SK-N-SH treated with all-trans-retinoic acid at 6 μM for 48 hours (cell line): ENCODE results near the gene UNC5C.

ENCODE experiments used
- ARNTL ChIP-seq: fragments of 450-650 bp; formaldehyde crosslinking; IDR thresholded peaks from 2 replicates; pipeline ENCODE4 v1.5.0; 2020; ENCODE audit warnings: low read depth, mild to moderate bottlenecking, moderate library complexity, borderline replicate concordance
- BACH2 ChIP-seq: fragments of 250-450 bp; sonication (Bioruptor Pico); IDR thresholded peaks from 2 replicates; pipeline ENCODE4 v1.9.0; 2021; ENCODE audit warnings: mild to moderate bottlenecking, borderline replicate concordance
- CREB5 ChIP-seq: fragments of 250-450 bp; sonication (Bioruptor Pico); IDR thresholded peaks from 2 replicates; pipeline ENCODE4 v1.5.1; 2020; ENCODE audit warnings: low read depth, mild to moderate bottlenecking, moderate library complexity
- GLIS3 ChIP-seq: fragments of 250-450 bp; sonication (Bioruptor Pico); IDR thresholded peaks from 2 replicates; pipeline ENCODE4 v1.5.0; 2020; ENCODE audit warnings: mild to moderate bottlenecking, moderate library complexity
- ISL1 ChIP-seq: fragments of 250-450 bp; sonication (Bioruptor Pico); IDR thresholded peaks from 2 replicates; pipeline ENCODE4 v2.1.2; 2022; ENCODE audit warnings: mild to moderate bottlenecking, moderate library complexity
- OSR1 ChIP-seq: fragments of 250-450 bp; sonication (Bioruptor Pico); IDR thresholded peaks from 2 replicates; pipeline ENCODE4 v1.8.0; 2022; ENCODE audit warnings: moderate library complexity, mild to moderate bottlenecking, inconsistent platforms
- PATZ1 ChIP-seq: fragments of 250-450 bp; sonication (Bioruptor Pico); IDR thresholded peaks from 2 replicates; pipeline ENCODE4 v1.8.0; 2020; ENCODE audit warnings: mild to moderate bottlenecking, moderate library complexity, borderline replicate concordance
- TCF4 ChIP-seq: fragments of 250-450 bp; sonication (Bioruptor Pico); IDR thresholded peaks from 2 replicates; pipeline ENCODE4 v1.8.0; 2021; ENCODE audit warnings: mild to moderate bottlenecking, moderate library complexity, borderline replicate concordance
- ZC3H10 ChIP-seq: fragments of 250-450 bp; sonication (Bioruptor Pico); IDR thresholded peaks from 2 replicates; pipeline ENCODE4 v1.5.1; 2021; ENCODE audit warnings: mild to moderate bottlenecking, moderate library complexity
- ZFP3 ChIP-seq: fragments of 250-450 bp; sonication (Bioruptor Pico); IDR thresholded peaks from 2 replicates; pipeline ENCODE4 v1.5.0; 2020; ENCODE audit warnings: mild to moderate bottlenecking, moderate library complexity
- ZFP30 ChIP-seq: fragments of 450-650 bp; formaldehyde crosslinking; IDR thresholded peaks from 2 replicates; pipeline ENCODE4 v1.5.0; 2022; ENCODE audit warnings: mild to moderate bottlenecking, moderate library complexity

- TF ChIP-seq ARNTL (CRISPR knock-in tag), result no peak
- no peak for TF ChIP-seq BACH2 (CRISPR knock-in tag)
- TF ChIP-seq ZFP30 (CRISPR knock-in tag), result no peak
- TF ChIP-seq ZC3H10, result no peak
- no peak for TF ChIP-seq ZFP3 (CRISPR knock-in tag)
- no peak for TF ChIP-seq TCF4 (CRISPR knock-in tag)
- no peak for TF ChIP-seq GLIS3 (CRISPR knock-in tag)
- TF ChIP-seq CREB5 (CRISPR knock-in tag), result no peak
- TF ChIP-seq ISL1, result no peak
- TF ChIP-seq PATZ1 (CRISPR knock-in tag), result no peak
- no peak for TF ChIP-seq OSR1 (CRISPR knock-in tag)
These were observed 299.9 kb downstream of the UNC5C start for GRCh38 chr4:95248720-95249425.
